Trophoblast cell (in vitro differentiated cells and primary cell): Measurements from ENCODE around the gene ARHGAP42.

Experiments
- DNase-seq, 2 donors: peaks; one replicate each; pipeline ENCODE4 v3.0.0-alpha.2; 2016
- H2AFZ ChIP-seq: 2 replicates; pipeline ENCODE4 v1.6.1; 2013; ENCODE audit warnings: low read length, moderate library complexity, mild to moderate bottlenecking; ENCODE audit not compliant: insufficient read depth, poor library complexity
- H2AK5ac ChIP-seq: 2 replicates; pipeline ENCODE4 v1.6.1; 2013; ENCODE audit warnings: mild to moderate bottlenecking, low read length
- H2BK120ac ChIP-seq: 2 replicates; pipeline ENCODE4 v1.6.1; 2013; ENCODE audit warnings: low read length, mild to moderate bottlenecking, moderate library complexity; ENCODE audit not compliant: insufficient read depth, poor library complexity
- H2BK12ac ChIP-seq: 2 replicates; pipeline ENCODE4 v1.6.1; 2013; ENCODE audit warnings: mild to moderate bottlenecking, low read length, moderate library complexity
- H2BK5ac ChIP-seq: 2 replicates; pipeline ENCODE4 v1.6.1; 2013; ENCODE audit warnings: low read length, low read depth, moderate library complexity, mild to moderate bottlenecking; ENCODE audit not compliant: poor library complexity
- H3K14ac ChIP-seq: 2 replicates; pipeline ENCODE4 v1.6.1; 2013; ENCODE audit warnings: mild to moderate bottlenecking, low read length
- H3K18ac ChIP-seq: 2 replicates; pipeline ENCODE4 v1.6.1; 2013; ENCODE audit warnings: mild to moderate bottlenecking, low read length
- H3K23ac ChIP-seq: 2 replicates; pipeline ENCODE4 v1.6.1; 2013; ENCODE audit warnings: low read length
- H3K27ac ChIP-seq: 2 replicates; pipeline ENCODE4 v1.5.1; 2013; ENCODE audit warnings: low read depth, mild to moderate bottlenecking, inconsistent platforms, low read length, moderate library complexity
- H3K27me3 ChIP-seq: 2 replicates; pipeline ENCODE4 v1.6.1; 2013; ENCODE audit warnings: inconsistent platforms, mild to moderate bottlenecking, low read length, moderate library complexity; ENCODE audit not compliant: insufficient read depth
- H3K36me3 ChIP-seq, 2 experiments: 1 replicate in 1 of 2; 2 replicates in 1 of 2; pipeline ENCODE4 v1.6.1; 2013; ENCODE audit warnings: low read length in 2 of 2, mild to moderate bottlenecking in 2 of 2, moderate library complexity in 1 of 2; ENCODE audit not compliant: insufficient read depth in 2 of 2, control insufficient read depth in 1 of 2
- H3K4ac ChIP-seq: 2 replicates; pipeline ENCODE4 v1.6.1; 2013; ENCODE audit warnings: low read depth, mild to moderate bottlenecking, low read length, moderate library complexity
- H3K4me1 ChIP-seq, 2 experiments: 1 replicate in 1 of 2; 2 replicates in 1 of 2; pipeline ENCODE4 v1.6.1; 2013; ENCODE audit warnings: low read length in 2 of 2, mild to moderate bottlenecking in 2 of 2, moderate library complexity in 1 of 2; ENCODE audit not compliant: insufficient read depth in 2 of 2, control insufficient read depth in 1 of 2
- H3K4me2 ChIP-seq: 2 replicates; pipeline ENCODE4 v1.6.1; 2013; ENCODE audit warnings: inconsistent platforms, mild to moderate bottlenecking, low read length, moderate library complexity
- H3K4me3 ChIP-seq: 2 replicates; pipeline ENCODE4 v1.5.1; 2013; ENCODE audit warnings: mild to moderate bottlenecking, low read depth, low read length, inconsistent platforms
- H3K79me1 ChIP-seq: one replicate; pipeline ENCODE4 v1.6.1; 2013; ENCODE audit warnings: low read length
- H3K79me2 ChIP-seq: 2 replicates; pipeline ENCODE4 v1.6.1; 2013; ENCODE audit warnings: low read length, mild to moderate bottlenecking; ENCODE audit not compliant: control insufficient read depth, insufficient read depth, poor library complexity
- H3K9ac ChIP-seq: 2 replicates; pipeline ENCODE4 v1.6.1; 2013; ENCODE audit warnings: mild to moderate bottlenecking, low read length
- H3K9me3 ChIP-seq: 2 replicates; pipeline ENCODE4 v1.6.1; 2013; ENCODE audit warnings: low read depth, mild to moderate bottlenecking, control low read depth, inconsistent platforms, low read length; ENCODE audit not compliant: insufficient read depth
- H4K12ac ChIP-seq: 2 replicates; pipeline ENCODE4 v1.6.1; 2013; ENCODE audit warnings: low read depth, mild to moderate bottlenecking, low read length, moderate library complexity
- H4K8ac ChIP-seq: 2 replicates; pipeline ENCODE4 v1.6.1; 2013; ENCODE audit warnings: low read depth, mild to moderate bottlenecking, low read length, moderate library complexity
- H4K91ac ChIP-seq: one replicate; pipeline ENCODE4 v1.6.1; 2013; ENCODE audit warnings: low read depth, mild to moderate bottlenecking, low read length, moderate library complexity
- WGBS: extraction: QIAGEN DNeasy Blood & Tissue Kit; methylation state at CpG from one replicate; pipeline ENCODE4 v1.1.7; 2013; ENCODE audit warnings: missing lambda C conversion rate; ENCODE audit not compliant: insufficient read length, insufficient coverage; ENCODE audit errors: extremely low coverage; 5-methylcytosine and 5-hydroxymethylcytosine counted together

Gene ARHGAP42

DNA sequence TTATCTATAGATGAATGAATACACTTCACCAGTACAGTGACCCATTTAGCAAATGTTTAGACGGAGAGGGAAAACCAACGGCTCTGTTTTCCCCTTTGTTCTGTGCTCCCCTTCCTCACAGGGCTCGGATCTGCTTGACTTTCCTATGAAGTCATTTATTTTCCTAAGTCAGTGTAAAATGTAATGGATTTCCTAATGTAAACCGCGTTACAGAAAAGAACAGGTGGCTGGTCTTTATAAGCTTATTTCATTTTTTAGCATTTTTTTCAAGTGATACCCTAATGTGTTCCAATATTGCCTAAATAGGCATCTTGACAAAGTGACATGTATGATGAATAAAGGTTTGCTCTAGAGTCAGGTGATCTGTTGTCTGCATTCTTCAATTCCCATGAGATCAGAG lies 235.0 kb downstream of the ARHGAP42 start:
- Histone ChIP-seq H3K36me3 (no peaks in the 10 kb centered on the region), H3K79me2 (no peaks in the 10 kb centered on the region), H4K12ac (no peak overlapping the region), H4K91ac (no peak overlapping the region), H3K18ac (no peak overlapping the region), H3K23ac (no peak overlapping the region), H3K14ac (no peak overlapping the region), H2BK5ac (no peak overlapping the region), H3K4me3 (no peak overlapping the region), H3K27ac (no peak overlapping the region), H3K9ac (no peak overlapping the region), H4K8ac (no peak overlapping the region), H3K4ac (no peak overlapping the region), H2AK5ac (no peak overlapping the region), H2BK120ac (no peak overlapping the region), H2BK12ac (no peak overlapping the region), H3K4me1 (peaks cover 0 to 2% of the 10 kb centered on the region in 2 experiments), H3K79me1 (no peaks in the 10 kb centered on the region), H3K27me3 (no peaks in the 10 kb centered on the region), H3K9me3 (no peaks in the 10 kb centered on the region), H3K4me2 (no peak overlapping the region), H2AFZ (no peak overlapping the region)
- DNase-seq: no peak
- no CpG with 5 or more reads among the region's 5 CpGs for WGBS

DNA sequence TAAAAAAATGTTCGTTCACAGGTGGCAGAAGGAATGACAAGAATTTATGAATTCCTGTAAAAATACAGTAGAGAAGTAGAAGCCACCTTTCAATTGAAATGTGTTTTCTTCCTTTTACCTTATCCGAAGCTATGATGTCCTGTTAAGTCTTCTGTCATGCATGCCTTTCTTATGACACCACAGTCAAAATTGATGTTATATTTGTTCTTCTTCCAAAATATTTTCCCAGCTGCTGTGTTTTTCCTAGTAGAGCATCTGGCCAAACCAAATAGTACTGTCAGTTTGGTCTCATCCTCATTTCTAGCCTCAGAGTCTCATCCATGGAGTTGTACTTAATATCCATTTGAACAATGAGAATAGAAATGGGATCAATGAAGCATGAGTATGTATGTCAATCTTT lies 236.5 kb downstream of the ARHGAP42 start:
- no peaks in the 10 kb centered on the region for H3K79me2 ChIP-seq
- no peak overlapping the region for H3K4me3 ChIP-seq
- H3K23ac ChIP-seq: no peak overlapping the region
- no peaks in the 10 kb centered on the region for H3K27me3 ChIP-seq
- no peak overlapping the region for H4K8ac ChIP-seq
- H2AK5ac ChIP-seq: no peak overlapping the region
- H2AFZ ChIP-seq: no peak overlapping the region
- H3K18ac ChIP-seq: no peak overlapping the region
- peaks cover 2% of the 10 kb centered on the region in 2 experiments for H3K4me1 ChIP-seq
- no peak overlapping the region for H2BK120ac ChIP-seq
- no peak overlapping the region for H3K27ac ChIP-seq
- no peak overlapping the region for H2BK5ac ChIP-seq
- no peak overlapping the region for H4K91ac ChIP-seq
- H4K12ac ChIP-seq: no peak overlapping the region
- no peaks in the 10 kb centered on the region for H3K79me1 ChIP-seq
- no peak overlapping the region for H3K4ac ChIP-seq
- H3K36me3 ChIP-seq: no peaks in the 10 kb centered on the region
- peak in 1 of 2 donors; percentile 12 for DNase-seq
- no peak overlapping the region for H3K9ac ChIP-seq
- no peak overlapping the region for H3K4me2 ChIP-seq
- no CpG with 5 or more reads among the region's 2 CpGs for WGBS
- H3K14ac ChIP-seq: no peak overlapping the region
- H3K9me3 ChIP-seq: no peaks in the 10 kb centered on the region
- H2BK12ac ChIP-seq: no peak overlapping the region

DNA sequence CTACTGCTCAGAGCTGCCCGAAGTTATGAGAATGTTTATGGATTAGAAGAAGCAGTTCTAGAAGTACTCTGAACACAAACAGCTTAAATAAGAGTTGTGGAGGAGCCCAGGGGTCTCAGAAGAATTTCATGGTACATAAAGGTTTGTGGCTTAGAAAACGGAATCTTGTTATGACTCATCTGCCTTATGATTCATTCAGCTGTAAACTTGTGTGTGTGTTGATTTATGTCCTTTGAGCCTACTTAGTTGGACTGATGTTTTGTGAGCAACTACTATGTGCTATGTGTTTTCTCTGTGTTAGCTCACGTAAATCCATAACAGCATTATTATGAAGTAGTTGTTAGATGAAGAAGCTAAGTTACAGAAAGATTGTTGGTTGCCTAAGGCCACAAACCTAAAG lies 238.8 kb downstream of the ARHGAP42 start:
- Histone ChIP-seq H3K4me2 (no peak overlapping the region), H2BK120ac (no peak overlapping the region), H2AFZ (no peak overlapping the region), H2BK12ac (no peak overlapping the region), H3K9ac (no peak overlapping the region), H3K27ac (no peak overlapping the region), H3K4me1 (peaks cover 0 to 2% of the 10 kb centered on the region in 2 experiments), H3K18ac (no peak overlapping the region), H3K36me3 (no peaks in the 10 kb centered on the region), H3K14ac (no peak overlapping the region), H3K4me3 (no peak overlapping the region), H4K8ac (no peak overlapping the region), H2BK5ac (no peak overlapping the region), H3K79me1 (no peaks in the 10 kb centered on the region), H4K12ac (no peak overlapping the region), H2AK5ac (no peak overlapping the region), H3K79me2 (no peaks in the 10 kb centered on the region), H3K9me3 (no peaks in the 10 kb centered on the region), H3K23ac (no peak overlapping the region), H3K27me3 (no peaks in the 10 kb centered on the region), H3K4ac (no peak overlapping the region), H4K91ac (no peak overlapping the region)
- WGBS: no CpG with 5 or more reads among the region's 3 CpGs
- peak in 1 of 2 donors; percentile 19 for DNase-seq

DNA sequence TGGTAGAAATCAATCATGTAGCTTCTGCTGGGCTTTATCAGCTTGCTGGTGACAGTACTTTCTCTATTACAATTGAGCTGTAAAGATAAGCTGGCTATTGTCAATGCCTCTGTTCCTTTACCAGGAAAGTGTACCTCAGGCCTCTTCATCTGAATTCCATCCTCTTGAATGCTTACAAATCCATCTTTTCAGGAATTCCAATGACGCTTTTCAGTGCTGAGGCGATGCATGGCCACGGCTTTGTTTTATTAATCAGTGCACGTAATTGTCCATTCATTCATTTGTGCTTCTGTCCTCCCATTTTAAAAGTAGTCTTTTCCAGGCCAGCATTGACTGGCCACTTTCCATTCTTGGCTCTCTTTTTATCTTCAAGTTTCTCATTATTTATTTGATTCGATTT lies 240.5 kb downstream of the ARHGAP42 start:
- no peak overlapping the region for H2BK12ac ChIP-seq
- H3K4me2 ChIP-seq: no peak overlapping the region
- H2AFZ ChIP-seq: no peak overlapping the region
- H3K14ac ChIP-seq: no peak overlapping the region
- WGBS: no CpG with 5 or more reads among the region's 5 CpGs
- H3K23ac ChIP-seq: no peak overlapping the region
- H4K8ac ChIP-seq: no peak overlapping the region
- H3K4me1 ChIP-seq: peaks cover 0 to 2% of the 10 kb centered on the region in 2 experiments
- H3K9ac ChIP-seq: no peak overlapping the region
- H2AK5ac ChIP-seq: no peak overlapping the region
- peak; percentile 14 to 60 for DNase-seq
- no peaks in the 10 kb centered on the region for H3K79me1 ChIP-seq
- H4K91ac ChIP-seq: no peak overlapping the region
- H2BK120ac ChIP-seq: no peak overlapping the region
- H3K79me2 ChIP-seq: no peaks in the 10 kb centered on the region
- H3K18ac ChIP-seq: no peak overlapping the region
- H3K27me3 ChIP-seq: no peaks in the 10 kb centered on the region
- H3K9me3 ChIP-seq: no peaks in the 10 kb centered on the region
- H2BK5ac ChIP-seq: no peak overlapping the region
- no peaks in the 10 kb centered on the region for H3K36me3 ChIP-seq
- peak overlapping the region; percentile 40 for H3K27ac ChIP-seq
- H3K4me3 ChIP-seq: no peak overlapping the region
- no peak overlapping the region for H4K12ac ChIP-seq
- H3K4ac ChIP-seq: no peak overlapping the region
